SK-N-SH (cell line): ENCODE results near the gene WFDC6. TPM values are rescaled to one million over a fixed set of nuclear protein-coding genes. Genes with fewer than 3 reads are reported as not detected.

Experiments used
- CTCF ChIA-PET: fragments of 300-600, 350-600 bp; formaldehyde crosslinking; extraction: SDS; loops from one replicate; lab custom pipeline; 2021; lab: Yijun Ruan, JAX
- POLR2A ChIA-PET: fragments of 350-600 bp; sonication (Branson Sonifier 250); formaldehyde crosslinking; extraction: SDS; loops from one replicate; lab custom pipeline; 2020; ENCODE audit warnings: antibody characterized with exemption, inconsistent platforms; lab: Yijun Ruan, JAX
- DNase-seq: peaks from one replicate; pipeline ENCODE4 v3.0.0; 2012
- H2AFZ ChIP-seq: fragments of 200-600 bp; sonication (generic); 2 replicates; pipeline ENCODE4 v1.8.1; 2016; ENCODE audit warnings: antibody characterized with exemption, mild to moderate bottlenecking, low read depth
- H3F3A ChIP-seq: fragments of 200-600 bp; sonication (generic); replicated peaks from 2 replicates; pipeline ENCODE3; 2016; ENCODE audit warnings: antibody characterized with exemption, mild to moderate bottlenecking; ENCODE audit not compliant: insufficient read depth
- H3K27ac ChIP-seq, 2 experiments: fragments of 200-500 bp in 1 of 2; fragments of 200-600 bp in 1 of 2; sonication (Bioruptor generic) in 1 of 2; sonication (generic), shearing (Covaris generic) in 1 of 2; 2 replicates each; pipeline versions ENCODE4 v1.5.1 to v1.6.1; 2014 to 2016; ENCODE audit warnings: low read depth in 2 of 2, inconsistent platforms in 1 of 2, low read length in 1 of 2, mild to moderate bottlenecking in 1 of 2, mixed read lengths in 1 of 2
- H3K27me3 ChIP-seq: fragments of 200-600 bp; sonication (generic), shearing (Covaris generic); 2 replicates; pipeline ENCODE4 v1.6.1; 2016; ENCODE audit warnings: mixed run types; ENCODE audit not compliant: insufficient read depth
- H3K36me3 ChIP-seq, 2 experiments: fragments of 200-500 bp in 1 of 2; fragments of 200-600 bp in 1 of 2; sonication (Bioruptor generic) in 1 of 2; sonication (generic) in 1 of 2; replicated peaks in 1 of 2; 2 replicates each; pipeline versions ENCODE3 to v1.5.1; 2014 to 2016; ENCODE audit warnings: low read length in 1 of 2, mild to moderate bottlenecking in 1 of 2; ENCODE audit not compliant: insufficient read depth in 2 of 2, control insufficient read depth in 1 of 2
- H3K4me1 ChIP-seq, 2 experiments: fragments of 200-500 bp in 1 of 2; fragments of 200-600 bp in 1 of 2; sonication (Bioruptor generic) in 1 of 2; sonication (generic), shearing (Covaris generic) in 1 of 2; 2 replicates each; pipeline versions ENCODE4 v1.5.1 to v1.6.1; 2014 to 2016; ENCODE audit warnings: low read depth in 1 of 2, low read length in 1 of 2, mixed run types in 1 of 2; ENCODE audit not compliant: insufficient read depth in 2 of 2, control insufficient read depth in 1 of 2
- H3K4me2 ChIP-seq: fragments of 200-600 bp; sonication (generic), shearing (Covaris generic); 2 replicates; pipeline ENCODE4 v1.6.1; 2017; ENCODE audit warnings: mixed run types
- H3K4me3 ChIP-seq, 2 experiments: fragments of 200-500 bp in 1 of 2; fragments of 200-600 bp in 1 of 2; sonication (Bioruptor generic) in 1 of 2; sonication (generic), shearing (Covaris generic) in 1 of 2; 2 replicates each; pipeline versions ENCODE4 v1.5.1 to v1.8.1; 2014 to 2016; ENCODE audit warnings: low read depth in 2 of 2, inconsistent platforms in 1 of 2, low read length in 1 of 2, mild to moderate bottlenecking in 1 of 2, mixed read lengths in 1 of 2, moderate library complexity in 1 of 2
- H3K79me2 ChIP-seq: fragments of 200-600 bp; sonication (generic); 2 replicates; pipeline ENCODE4 v1.8.1; 2017; ENCODE audit warnings: mild to moderate bottlenecking; ENCODE audit not compliant: insufficient read depth
- H3K9ac ChIP-seq: fragments of 200-600 bp; sonication (generic); 2 replicates; pipeline ENCODE4 v1.6.1; 2017; ENCODE audit warnings: mixed run types
- H3K9me2 ChIP-seq: fragments of 200-600 bp; sonication (generic); 2 replicates; pipeline ENCODE4 v1.6.1; 2017; ENCODE audit warnings: mixed run types
- H3K9me3 ChIP-seq: fragments of 200-600 bp; sonication (generic); 2 replicates; pipeline ENCODE4 v1.6.1; 2017; ENCODE audit warnings: mixed run types, mild to moderate bottlenecking, moderate library complexity
- H4K20me1 ChIP-seq: fragments of 200-600 bp; sonication (generic); 2 replicates; pipeline ENCODE4 v1.6.1; 2017; ENCODE audit warnings: mild to moderate bottlenecking, mixed run types; ENCODE audit not compliant: insufficient read depth
- EZH2phosphoT487 ChIP-seq: fragments of 200-600 bp; sonication (generic); IDR thresholded peaks from 2 replicates; pipeline ENCODE4 v1.6.1; 2017; ENCODE audit warnings: low read depth, mixed run types, mild to moderate bottlenecking, antibody characterized with exemption, moderate library complexity, borderline replicate concordance
- FOSL2 ChIP-seq: IDR thresholded peaks from 2 replicates; pipeline ENCODE4 v1.4.0; 2012; ENCODE audit warnings: low read depth, mild to moderate bottlenecking, moderate library complexity, borderline replicate concordance
- JUND ChIP-seq: IDR thresholded peaks from 2 replicates; pipeline ENCODE4 v1.4.0; 2012
- POLR2AphosphoS5 ChIP-seq: IDR thresholded peaks from 2 replicates; pipeline ENCODE4 v1.6.1; 2012; ENCODE audit warnings: low read depth, low read length
- RAD21 ChIP-seq: IDR thresholded peaks from 2 replicates; pipeline ENCODE4 v1.6.1; 2012; ENCODE audit warnings: mild to moderate bottlenecking, low read length
- RXRA ChIP-seq: IDR thresholded peaks from 2 replicates; pipeline ENCODE4 v1.4.0; 2012; ENCODE audit warnings: low read depth, mild to moderate bottlenecking, borderline replicate concordance
- SIN3A ChIP-seq: IDR thresholded peaks from 2 replicates; pipeline ENCODE4 v1.6.1; 2012; ENCODE audit warnings: low read depth, mild to moderate bottlenecking, low read length, moderate library complexity, borderline replicate concordance
- SMC3 ChIP-seq: IDR thresholded peaks from 2 replicates; pipeline ENCODE4 v1.6.1; 2012; ENCODE audit warnings: low read depth, low read length, improper control_type of control experiment
- TAF1 ChIP-seq: IDR thresholded peaks from 2 replicates; pipeline ENCODE4 v1.6.1; 2012; ENCODE audit warnings: low read depth, mild to moderate bottlenecking, low read length, moderate library complexity, borderline replicate concordance
- TCF12 ChIP-seq: IDR thresholded peaks from 2 replicates; pipeline ENCODE4 v1.4.0; 2012
- TEAD4 ChIP-seq: IDR thresholded peaks from 2 replicates; pipeline ENCODE4 v1.4.0; 2012; ENCODE audit warnings: mild to moderate bottlenecking, borderline replicate concordance; ENCODE audit not compliant: insufficient read depth
- WGBS: methylation state at CpG from one replicate; pipeline ENCODE4 v1.1.6; 2017; ENCODE audit warnings: low lambda C conversion rate; 5-methylcytosine and 5-hydroxymethylcytosine counted together
- polyA plus RNA-seq, 3 experiments: library from polyadenylated mRNA; depleted of rRNA; stranded (reverse); fragments of >200 nt; gene quantifications; 2 replicates each; pipeline ENCODE4 v1.2.3, GENCODE V29; 2012
- TF ChIP-seq, protein P1 (sequence below): fragments of 150-350 bp; IDR thresholded peaks from 2 replicates; pipeline ENCODE4 v1.6.1; 2017; ENCODE audit warnings: antibody characterized with exemption, low read length, low read depth, borderline replicate concordance
- TF ChIP-seq, protein P2 (sequence below): IDR thresholded peaks from 2 replicates; pipeline ENCODE4 v1.4.0; 2012; ENCODE audit warnings: low read depth, borderline replicate concordance
- TF ChIP-seq, protein P3 (sequence below): IDR thresholded peaks from 2 replicates; pipeline ENCODE4 v1.6.1; 2012; ENCODE audit warnings: mild to moderate bottlenecking, low read depth, low read length, moderate library complexity
- TF ChIP-seq, protein P4 (sequence below): IDR thresholded peaks from 2 replicates; pipeline ENCODE4 v1.4.0; 2012; ENCODE audit warnings: low read depth
- TF ChIP-seq, protein P5 (sequence below): fragments of 150-350 bp; IDR thresholded peaks from 2 replicates; pipeline ENCODE4 v1.6.1; 2016; ENCODE audit warnings: mild to moderate bottlenecking, low read depth, low read length

Gene WFDC6
- polyA plus RNA-seq (2012; rRNA removed) = not detected in 2 replicates
- not detected in 2 replicates for polyA plus RNA-seq (2012; cell fraction: cytosol; rRNA removed)
- not detected in 2 replicates for polyA plus RNA-seq (2012; cell fraction: nucleus; rRNA removed)

DNA sequence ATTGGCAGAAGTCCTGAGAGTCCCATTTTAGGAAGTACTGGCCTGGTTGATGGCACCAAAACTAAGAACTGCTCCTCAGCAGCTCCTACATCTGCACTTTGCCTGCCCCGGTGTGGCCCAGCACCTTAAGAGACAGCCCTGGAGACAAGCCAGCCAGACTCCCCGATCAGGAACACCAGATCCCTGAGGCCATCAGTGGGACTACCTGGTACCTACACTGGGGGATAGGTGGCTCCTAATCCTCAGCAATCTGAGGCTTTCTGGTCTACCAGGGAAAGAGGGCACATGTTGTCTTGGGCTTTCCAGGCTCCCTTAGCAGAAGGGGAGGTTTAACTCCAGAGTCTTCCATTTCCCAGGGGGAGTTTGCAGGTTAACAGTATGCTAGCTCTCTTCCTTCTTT, at the start of gene WFDC6:
WFDC6 (minus strand) TSS at position 101 of the 400 bp plus-strand sequence; CDS start at position 26, 75 bp downstream.
- Histone ChIP-seq H3K36me3 (no peaks in the 10 kb centered on the region), H4K20me1 (no peaks in the 10 kb centered on the region), H3K4me2 (no peak within 1 kb of the TSS), H3K79me2 (no peaks in the 10 kb centered on the region), H3K27ac (no peak within 1 kb of the TSS), H3K27me3 (peaks cover 30% of the 10 kb centered on the region), H2AFZ (no peak within 1 kb of the TSS), H3K4me3 (no peak within 1 kb of the TSS), H3K9ac (no peak within 1 kb of the TSS), H3K4me1 (no peaks in the 10 kb centered on the region), H3F3A (no peaks in the 10 kb centered on the region), H3K9me2 (no peaks in the 10 kb centered on the region), H3K9me3 (no peaks in the 10 kb centered on the region)
- CTCF ChIA-PET = interaction anchor here (0.8 kb wide), 1 partner anchor 38 kb away, joined by 3 read pairs; no protein-coding TSS in a partner anchor
- WGBS = no CpG with 5 or more reads among the region's 2 CpGs
- TF ChIP-seq SIN3A (no peak), RAD21 (no peak), JUND (no peak), TAF1 (no peak), SMC3 (no peak), TEAD4 (no peak), RXRA (no peak), EZH2phosphoT487 (no peak), TCF12 (no peak), POLR2AphosphoS5 (no peak), FOSL2 (no peak)
- TF ChIP-seq, protein P1, sequence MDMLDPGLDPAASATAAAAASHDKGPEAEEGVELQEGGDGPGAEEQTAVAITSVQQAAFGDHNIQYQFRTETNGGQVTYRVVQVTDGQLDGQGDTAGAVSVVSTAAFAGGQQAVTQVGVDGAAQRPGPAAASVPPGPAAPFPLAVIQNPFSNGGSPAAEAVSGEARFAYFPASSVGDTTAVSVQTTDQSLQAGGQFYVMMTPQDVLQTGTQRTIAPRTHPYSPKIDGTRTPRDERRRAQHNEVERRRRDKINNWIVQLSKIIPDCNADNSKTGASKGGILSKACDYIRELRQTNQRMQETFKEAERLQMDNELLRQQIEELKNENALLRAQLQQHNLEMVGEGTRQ = no peak
- TF ChIP-seq, protein P2, sequence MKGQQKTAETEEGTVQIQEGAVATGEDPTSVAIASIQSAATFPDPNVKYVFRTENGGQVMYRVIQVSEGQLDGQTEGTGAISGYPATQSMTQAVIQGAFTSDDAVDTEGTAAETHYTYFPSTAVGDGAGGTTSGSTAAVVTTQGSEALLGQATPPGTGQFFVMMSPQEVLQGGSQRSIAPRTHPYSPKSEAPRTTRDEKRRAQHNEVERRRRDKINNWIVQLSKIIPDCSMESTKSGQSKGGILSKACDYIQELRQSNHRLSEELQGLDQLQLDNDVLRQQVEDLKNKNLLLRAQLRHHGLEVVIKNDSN = no peak
- TF ChIP-seq, protein P3, sequence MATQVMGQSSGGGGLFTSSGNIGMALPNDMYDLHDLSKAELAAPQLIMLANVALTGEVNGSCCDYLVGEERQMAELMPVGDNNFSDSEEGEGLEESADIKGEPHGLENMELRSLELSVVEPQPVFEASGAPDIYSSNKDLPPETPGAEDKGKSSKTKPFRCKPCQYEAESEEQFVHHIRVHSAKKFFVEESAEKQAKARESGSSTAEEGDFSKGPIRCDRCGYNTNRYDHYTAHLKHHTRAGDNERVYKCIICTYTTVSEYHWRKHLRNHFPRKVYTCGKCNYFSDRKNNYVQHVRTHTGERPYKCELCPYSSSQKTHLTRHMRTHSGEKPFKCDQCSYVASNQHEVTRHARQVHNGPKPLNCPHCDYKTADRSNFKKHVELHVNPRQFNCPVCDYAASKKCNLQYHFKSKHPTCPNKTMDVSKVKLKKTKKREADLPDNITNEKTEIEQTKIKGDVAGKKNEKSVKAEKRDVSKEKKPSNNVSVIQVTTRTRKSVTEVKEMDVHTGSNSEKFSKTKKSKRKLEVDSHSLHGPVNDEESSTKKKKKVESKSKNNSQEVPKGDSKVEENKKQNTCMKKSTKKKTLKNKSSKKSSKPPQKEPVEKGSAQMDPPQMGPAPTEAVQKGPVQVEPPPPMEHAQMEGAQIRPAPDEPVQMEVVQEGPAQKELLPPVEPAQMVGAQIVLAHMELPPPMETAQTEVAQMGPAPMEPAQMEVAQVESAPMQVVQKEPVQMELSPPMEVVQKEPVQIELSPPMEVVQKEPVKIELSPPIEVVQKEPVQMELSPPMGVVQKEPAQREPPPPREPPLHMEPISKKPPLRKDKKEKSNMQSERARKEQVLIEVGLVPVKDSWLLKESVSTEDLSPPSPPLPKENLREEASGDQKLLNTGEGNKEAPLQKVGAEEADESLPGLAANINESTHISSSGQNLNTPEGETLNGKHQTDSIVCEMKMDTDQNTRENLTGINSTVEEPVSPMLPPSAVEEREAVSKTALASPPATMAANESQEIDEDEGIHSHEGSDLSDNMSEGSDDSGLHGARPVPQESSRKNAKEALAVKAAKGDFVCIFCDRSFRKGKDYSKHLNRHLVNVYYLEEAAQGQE = no peak
- TF ChIP-seq, protein P4, sequence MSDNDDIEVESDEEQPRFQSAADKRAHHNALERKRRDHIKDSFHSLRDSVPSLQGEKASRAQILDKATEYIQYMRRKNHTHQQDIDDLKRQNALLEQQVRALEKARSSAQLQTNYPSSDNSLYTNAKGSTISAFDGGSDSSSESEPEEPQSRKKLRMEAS = no peak
- TF ChIP-seq, protein P5, sequence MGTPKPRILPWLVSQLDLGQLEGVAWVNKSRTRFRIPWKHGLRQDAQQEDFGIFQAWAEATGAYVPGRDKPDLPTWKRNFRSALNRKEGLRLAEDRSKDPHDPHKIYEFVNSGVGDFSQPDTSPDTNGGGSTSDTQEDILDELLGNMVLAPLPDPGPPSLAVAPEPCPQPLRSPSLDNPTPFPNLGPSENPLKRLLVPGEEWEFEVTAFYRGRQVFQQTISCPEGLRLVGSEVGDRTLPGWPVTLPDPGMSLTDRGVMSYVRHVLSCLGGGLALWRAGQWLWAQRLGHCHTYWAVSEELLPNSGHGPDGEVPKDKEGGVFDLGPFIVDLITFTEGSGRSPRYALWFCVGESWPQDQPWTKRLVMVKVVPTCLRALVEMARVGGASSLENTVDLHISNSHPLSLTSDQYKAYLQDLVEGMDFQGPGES = no peak
- POLR2A ChIA-PET = no interaction called here
- DNase-seq = no peak
